Testis (tissue), 2 donors: Measurements from ENCODE around the gene ACSL4.
"Not testable (repeated sequence)": the region's sequence is repeated elsewhere in the genome, so short reads cannot be mapped to it uniquely, and the experiment has no call there.

Experiments used
- CTCF ChIP-seq, 3 experiments: fragments of 450-650 bp in 2 of 3; fragments of 200-600 bp in 1 of 3; sonication (generic) in 1 of 3; IDR thresholded peaks; one replicate each; pipeline ENCODE4 v1.5.1; 2016 to 2019; ENCODE audit warnings: antibody characterized with exemption in 3 of 3, mild to moderate bottlenecking in 2 of 3, moderate library complexity in 1 of 3
- POLR2A ChIP-seq: fragments of 450-650 bp; IDR thresholded peaks from one replicate; pipeline ENCODE4 v1.6.1; 2017; ENCODE audit warnings: antibody characterized with exemption, mild to moderate bottlenecking, moderate library complexity

- not testable (repeated sequence) for TF ChIP-seq CTCF (IDR thresholded peaks at IDR 0.05); POLR2A
Measured at GRCh38 chrX:109671170-109671569, 61.9 kb downstream of the ACSL4 start.
